K562 (cell line): ENCODE data around the gene EPN3.

Experiments used
- ARHGAP35 ChIP-seq: fragments of 450-650 bp; IDR thresholded peaks from 2 replicates; pipeline ENCODE4 v1.6.1; 2018; ENCODE audit not compliant: partially characterized antibody
- ELF4 ChIP-seq: fragments of 450-650 bp; formaldehyde crosslinking; IDR thresholded peaks from 2 replicates; pipeline ENCODE4 v1.4.0; 2022; ENCODE audit warnings: missing genetic modification characterization
- ETV1 ChIP-seq: fragments of 450-650 bp; conservative IDR thresholded peaks from 2 replicates; pipeline ENCODE4 v1.6.1; 2016; ENCODE audit warnings: missing genetic modification characterization, control low read depth, low read depth, missing compliant biosample characterization
- ETV5 ChIP-seq: sonication (generic); formaldehyde crosslinking; IDR thresholded peaks from 2 replicates; pipeline ENCODE4 v1.4.0; 2020; ENCODE audit warnings: low read depth, mild to moderate bottlenecking, missing genetic modification reagents
- EWSR1 ChIP-seq: fragments of 450-650 bp; IDR thresholded peaks from 2 replicates; pipeline ENCODE4 v1.6.1; 2018; ENCODE audit warnings: borderline replicate concordance, mild to moderate bottlenecking, low read depth, moderate library complexity; ENCODE audit not compliant: partially characterized antibody
- KAT8 ChIP-seq: fragments of 450-650 bp; IDR thresholded peaks from 2 replicates; pipeline ENCODE4 v1.6.1; 2016; ENCODE audit warnings: low read depth, mild to moderate bottlenecking
- MAFF ChIP-seq: IDR thresholded peaks from 2 replicates; pipeline ENCODE4 v1.6.1; 2012; ENCODE audit warnings: low read length, improper control_type of control experiment
- NFIC ChIP-seq: fragments of 450-650 bp; IDR thresholded peaks from 2 replicates; pipeline ENCODE4 v1.6.1; 2017; ENCODE audit warnings: mild to moderate bottlenecking, inconsistent platforms
- RCOR1 ChIP-seq, 2 experiments: IDR thresholded peaks; 2 replicates each; pipeline ENCODE4 v1.6.1; 2012; ENCODE audit warnings: low read depth in 2 of 2, low read length in 2 of 2, borderline replicate concordance in 1 of 2, improper control_type of control experiment in 1 of 2
- SMC3 ChIP-seq: conservative IDR thresholded peaks from 2 replicates; pipeline ENCODE4 v1.6.1; 2011; ENCODE audit warnings: low read depth, low read length, improper control_type of control experiment; ENCODE audit not compliant: insufficient read depth
- TF ChIP-seq, protein P1 (sequence below), 2 experiments: fragments of 450-650 bp; IDR thresholded peaks; 2 replicates each; pipeline ENCODE4 v1.6.1; 2016; ENCODE audit warnings: mild to moderate bottlenecking in 2 of 2, borderline replicate concordance in 1 of 2, low read depth in 1 of 2, moderate library complexity in 1 of 2
- TF ChIP-seq, protein P2 (sequence below): IDR thresholded peaks from 2 replicates; pipeline ENCODE4 v1.6.1; 2011; ENCODE audit warnings: borderline replicate concordance, low read depth, mild to moderate bottlenecking, moderate library complexity, low read length; ENCODE audit not compliant: insufficient read depth, poor library complexity, severe bottlenecking
- TF ChIP-seq, protein P3 (sequence below), 3 experiments: IDR thresholded peaks in 2 of 3; conservative IDR thresholded peaks in 1 of 3; 2 replicates each; pipeline ENCODE4 v1.5.1; 2011 to 2012; ENCODE audit warnings: low read length in 3 of 3, mild to moderate bottlenecking in 3 of 3, control low read depth in 2 of 3, improper control_type of control experiment in 1 of 3, inconsistent platforms in 1 of 3, low read depth in 1 of 3, mixed read lengths in 1 of 3, moderate library complexity in 1 of 3; ENCODE audit not compliant: insufficient read depth in 2 of 3

DNA sequence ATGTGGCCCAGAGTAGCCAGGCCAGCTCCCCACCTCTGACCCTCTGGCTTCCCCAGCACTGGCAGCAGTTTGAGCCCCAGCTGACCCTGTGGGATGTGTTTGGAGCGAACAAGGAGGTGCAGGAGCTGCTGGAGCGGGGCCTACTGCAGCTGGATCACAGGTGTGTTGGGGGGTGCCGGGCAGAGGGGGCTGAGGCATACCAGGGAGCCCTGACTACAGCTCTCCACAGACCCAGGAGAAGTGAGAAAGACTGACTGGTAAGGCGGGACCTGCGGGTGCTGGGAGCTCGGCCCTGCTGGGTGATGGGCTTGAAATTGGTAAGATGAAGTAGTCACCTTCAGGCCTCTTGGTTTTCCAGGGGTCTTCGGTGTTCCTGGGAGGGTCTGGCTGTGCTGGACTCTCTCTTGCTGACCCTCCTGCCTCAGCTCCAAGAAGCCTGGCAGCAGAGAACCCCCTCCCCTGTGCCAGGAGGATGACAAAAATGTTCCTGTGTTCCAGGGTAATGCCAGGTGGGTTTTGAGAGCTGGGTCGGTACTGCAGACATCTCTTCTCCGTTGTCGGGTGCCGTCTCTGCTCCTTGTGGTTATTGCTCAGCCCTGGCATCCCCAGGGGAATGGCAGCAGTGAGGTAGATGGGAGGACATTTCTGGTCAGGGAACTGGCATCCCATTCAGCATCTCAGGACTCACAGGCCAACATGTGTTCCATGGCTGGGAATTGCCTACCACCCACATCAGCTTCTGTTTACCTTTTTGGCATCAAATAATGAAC, 48.0 kb upstream of the EPN3 start:
- no peak for TF ChIP-seq KAT8
- TF ChIP-seq, protein P1, sequence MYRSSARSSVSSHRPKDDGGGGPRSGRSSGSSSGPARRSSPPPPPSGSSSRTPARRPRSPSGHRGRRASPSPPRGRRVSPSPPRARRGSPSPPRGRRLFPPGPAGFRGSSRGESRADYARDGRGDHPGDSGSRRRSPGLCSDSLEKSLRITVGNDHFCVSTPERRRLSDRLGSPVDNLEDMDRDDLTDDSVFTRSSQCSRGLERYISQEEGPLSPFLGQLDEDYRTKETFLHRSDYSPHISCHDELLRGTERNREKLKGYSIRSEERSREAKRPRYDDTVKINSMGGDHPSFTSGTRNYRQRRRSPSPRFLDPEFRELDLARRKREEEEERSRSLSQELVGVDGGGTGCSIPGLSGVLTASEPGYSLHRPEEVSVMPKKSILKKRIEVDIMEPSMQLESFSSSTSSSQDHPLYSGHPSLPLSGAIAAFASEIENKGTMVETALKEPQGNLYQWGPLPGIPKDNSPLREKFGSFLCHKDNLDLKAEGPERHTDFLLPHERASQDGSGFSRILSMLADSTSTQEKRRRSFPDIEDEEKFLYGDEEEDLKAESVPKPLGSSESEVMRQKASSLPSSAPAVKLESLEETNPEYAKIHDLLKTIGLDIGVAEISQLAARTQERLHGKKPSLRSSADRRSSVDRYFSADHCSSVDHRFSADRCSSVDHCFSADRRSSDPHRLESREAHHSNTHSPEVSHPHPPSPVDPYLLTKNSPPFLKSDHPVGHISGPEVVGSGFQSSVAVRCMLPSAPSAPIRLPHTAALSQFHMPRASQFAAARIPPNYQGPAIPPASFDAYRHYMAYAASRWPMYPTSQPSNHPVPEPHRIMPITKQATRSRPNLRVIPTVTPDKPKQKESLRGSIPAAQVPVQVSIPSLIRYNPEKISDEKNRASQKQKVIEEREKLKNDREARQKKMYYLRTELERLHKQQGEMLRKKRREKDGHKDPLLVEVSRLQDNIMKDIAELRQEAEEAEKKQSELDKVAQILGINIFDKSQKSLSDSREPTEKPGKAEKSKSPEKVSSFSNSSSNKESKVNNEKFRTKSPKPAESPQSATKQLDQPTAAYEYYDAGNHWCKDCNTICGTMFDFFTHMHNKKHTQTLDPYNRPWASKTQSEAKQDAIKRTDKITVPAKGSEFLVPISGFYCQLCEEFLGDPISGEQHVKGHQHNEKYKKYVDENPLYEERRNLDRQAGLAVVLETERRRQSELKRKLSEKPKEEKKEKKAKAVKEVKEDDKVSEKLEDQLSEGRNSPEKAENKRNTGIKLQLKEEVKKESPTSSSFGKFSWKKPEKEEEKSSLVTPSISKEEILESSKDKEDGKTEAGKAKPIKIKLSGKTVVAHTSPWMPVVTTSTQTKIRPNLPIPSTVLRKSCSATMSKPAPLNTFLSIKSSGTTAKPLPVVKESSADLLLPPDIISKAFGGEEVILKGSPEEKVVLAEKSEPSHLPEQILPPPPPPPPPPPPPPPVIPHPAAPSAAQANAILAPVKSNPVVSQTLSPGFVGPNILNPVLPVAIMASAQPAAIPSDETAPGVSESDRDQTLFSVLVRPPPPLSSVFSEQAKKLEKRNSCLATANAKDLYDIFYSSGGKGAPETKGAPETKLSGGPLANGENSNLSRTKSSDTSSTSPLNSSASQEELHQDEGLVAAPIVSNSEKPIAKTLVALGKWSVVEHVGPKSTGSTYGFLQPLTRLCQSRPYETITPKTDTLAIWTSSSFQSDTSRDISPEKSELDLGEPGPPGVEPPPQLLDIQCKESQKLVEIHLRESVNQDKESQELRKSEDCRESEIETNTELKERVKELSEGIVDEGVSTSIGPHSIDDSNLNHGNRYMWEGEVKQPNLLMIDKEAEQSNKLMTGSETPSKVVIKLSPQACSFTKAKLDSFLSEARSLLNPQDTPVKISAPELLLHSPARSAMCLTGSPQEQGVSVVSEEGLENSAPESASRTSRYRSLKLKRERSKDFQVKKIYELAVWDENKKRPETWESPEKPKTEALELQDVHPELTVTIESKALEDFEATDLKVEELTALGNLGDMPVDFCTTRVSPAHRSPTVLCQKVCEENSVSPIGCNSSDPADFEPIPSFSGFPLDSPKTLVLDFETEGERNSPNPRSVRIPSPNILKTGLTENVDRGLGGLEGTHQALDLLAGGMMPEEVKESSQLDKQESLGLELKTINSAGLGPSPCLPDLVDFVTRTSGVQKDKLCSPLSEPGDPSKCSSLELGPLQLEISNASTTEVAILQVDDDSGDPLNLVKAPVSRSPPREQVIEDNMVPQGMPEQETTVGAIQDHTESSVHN (IDR thresholded peaks at IDR 0.05; ENCODE audit: borderline replicate concordance in 1 of 2, low read depth in 1 of 2), result no peak
- TF ChIP-seq RCOR1 (IDR thresholded peaks at IDR 0.05; ENCODE audit: borderline replicate concordance in 1 of 2, low read depth in 2 of 2, low read length in 2 of 2), result no peak
- TF ChIP-seq MAFF, result no peak
- TF ChIP-seq EWSR1, result no peak
- no peak for TF ChIP-seq ELF4 (CRISPR knock-in tag)
- TF ChIP-seq, protein P2, sequence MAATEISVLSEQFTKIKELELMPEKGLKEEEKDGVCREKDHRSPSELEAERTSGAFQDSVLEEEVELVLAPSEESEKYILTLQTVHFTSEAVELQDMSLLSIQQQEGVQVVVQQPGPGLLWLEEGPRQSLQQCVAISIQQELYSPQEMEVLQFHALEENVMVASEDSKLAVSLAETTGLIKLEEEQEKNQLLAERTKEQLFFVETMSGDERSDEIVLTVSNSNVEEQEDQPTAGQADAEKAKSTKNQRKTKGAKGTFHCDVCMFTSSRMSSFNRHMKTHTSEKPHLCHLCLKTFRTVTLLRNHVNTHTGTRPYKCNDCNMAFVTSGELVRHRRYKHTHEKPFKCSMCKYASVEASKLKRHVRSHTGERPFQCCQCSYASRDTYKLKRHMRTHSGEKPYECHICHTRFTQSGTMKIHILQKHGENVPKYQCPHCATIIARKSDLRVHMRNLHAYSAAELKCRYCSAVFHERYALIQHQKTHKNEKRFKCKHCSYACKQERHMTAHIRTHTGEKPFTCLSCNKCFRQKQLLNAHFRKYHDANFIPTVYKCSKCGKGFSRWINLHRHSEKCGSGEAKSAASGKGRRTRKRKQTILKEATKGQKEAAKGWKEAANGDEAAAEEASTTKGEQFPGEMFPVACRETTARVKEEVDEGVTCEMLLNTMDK, result no peak
- TF ChIP-seq, protein P3, sequence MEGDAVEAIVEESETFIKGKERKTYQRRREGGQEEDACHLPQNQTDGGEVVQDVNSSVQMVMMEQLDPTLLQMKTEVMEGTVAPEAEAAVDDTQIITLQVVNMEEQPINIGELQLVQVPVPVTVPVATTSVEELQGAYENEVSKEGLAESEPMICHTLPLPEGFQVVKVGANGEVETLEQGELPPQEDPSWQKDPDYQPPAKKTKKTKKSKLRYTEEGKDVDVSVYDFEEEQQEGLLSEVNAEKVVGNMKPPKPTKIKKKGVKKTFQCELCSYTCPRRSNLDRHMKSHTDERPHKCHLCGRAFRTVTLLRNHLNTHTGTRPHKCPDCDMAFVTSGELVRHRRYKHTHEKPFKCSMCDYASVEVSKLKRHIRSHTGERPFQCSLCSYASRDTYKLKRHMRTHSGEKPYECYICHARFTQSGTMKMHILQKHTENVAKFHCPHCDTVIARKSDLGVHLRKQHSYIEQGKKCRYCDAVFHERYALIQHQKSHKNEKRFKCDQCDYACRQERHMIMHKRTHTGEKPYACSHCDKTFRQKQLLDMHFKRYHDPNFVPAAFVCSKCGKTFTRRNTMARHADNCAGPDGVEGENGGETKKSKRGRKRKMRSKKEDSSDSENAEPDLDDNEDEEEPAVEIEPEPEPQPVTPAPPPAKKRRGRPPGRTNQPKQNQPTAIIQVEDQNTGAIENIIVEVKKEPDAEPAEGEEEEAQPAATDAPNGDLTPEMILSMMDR (IDR thresholded peaks at IDR 0.05 in 2 of 3, conservative IDR thresholded peaks at IDR 0.05 in 1 of 3; ENCODE audit: insufficient read depth in 2 of 3, low read depth in 1 of 3, low read length in 3 of 3), result no peak
- no peak for TF ChIP-seq ARHGAP35
- TF ChIP-seq ETV1 (tag), result no peak
- TF ChIP-seq SMC3, result no peak
- no peak for TF ChIP-seq NFIC
- TF ChIP-seq ETV5 (CRISPR knock-in tag), result no peak
